ENCODE data around the gene DCBLD2. TPM values are rescaled to one million over a fixed set of nuclear protein-coding genes. Genes with fewer than 3 reads are reported as not detected.

DCBLD2 gene
- total RNA-seq, 1 donor from 2014 or later, result 43.1 TPM

DNA sequence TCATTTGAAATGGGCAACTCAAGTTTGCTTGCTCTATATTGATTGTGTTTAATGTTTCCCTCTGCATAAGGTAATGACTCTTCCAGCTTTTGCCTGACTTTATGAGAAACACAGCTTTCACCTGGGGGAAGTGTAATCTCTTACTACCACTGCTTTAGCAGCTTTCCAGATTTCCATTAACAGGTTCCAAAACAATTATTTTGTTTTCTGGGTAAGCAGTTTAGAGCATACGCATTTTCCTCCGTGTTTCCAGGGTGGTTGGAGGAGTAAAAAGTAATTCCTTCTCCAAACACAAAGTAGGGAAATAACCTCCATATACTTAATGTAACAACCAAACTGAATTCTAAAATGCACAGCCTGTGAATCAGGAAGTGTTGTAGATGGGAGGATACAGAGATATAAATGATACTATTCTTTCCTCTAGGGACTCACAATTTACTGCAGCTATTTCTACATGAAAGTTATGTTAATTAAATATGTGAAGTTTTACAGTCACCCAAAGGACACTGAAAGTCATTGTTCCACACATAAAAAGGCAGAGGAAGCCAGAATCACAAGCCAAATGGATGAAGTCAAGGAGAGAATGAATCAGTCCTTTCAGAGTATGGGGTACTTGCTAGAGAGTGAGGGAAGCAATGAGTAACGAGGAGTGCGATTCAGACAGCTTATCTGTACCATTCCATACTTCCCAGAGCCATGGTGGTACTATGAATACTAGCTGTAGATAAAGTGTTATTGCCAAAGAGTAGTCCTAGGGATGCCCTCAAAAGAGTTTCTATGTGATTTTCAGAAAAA is 121.8 kb downstream of the DCBLD2 start:
- no peak for DNase-seq
- intact Hi-C loops (cut with micrococcal nuclease), result loop anchor here (10.0 kb wide), 1 partner anchor 45 kb away; no protein-coding TSS in a partner anchor
- no peak for ATAC-seq

DNA sequence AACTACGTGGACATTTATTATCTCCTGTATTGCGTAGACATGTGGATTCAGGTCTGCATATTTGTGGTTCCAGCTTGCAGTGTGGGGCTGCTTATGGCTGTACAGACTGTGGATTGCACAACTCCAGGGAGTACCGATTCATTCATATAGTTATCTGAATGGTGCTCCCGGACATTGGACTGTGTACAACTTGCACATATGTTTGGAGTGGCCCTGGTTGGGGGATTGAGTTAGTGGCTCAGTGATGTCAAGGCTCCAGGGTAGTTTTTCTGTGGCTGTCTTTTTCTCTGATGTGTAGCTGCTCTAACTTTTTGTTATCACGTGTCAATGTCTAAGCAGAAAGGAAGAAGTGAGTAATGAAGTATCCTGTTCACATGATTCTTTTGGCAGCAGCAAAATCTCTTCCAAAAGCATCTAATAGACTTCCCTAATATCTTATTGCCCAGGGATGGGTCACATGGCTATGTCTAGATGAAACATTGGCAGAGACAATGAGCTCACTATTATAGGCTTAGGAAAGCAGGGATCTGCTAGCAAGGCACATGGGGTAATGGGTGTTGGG is 122.6 kb downstream of the DCBLD2 start:
- intact Hi-C loops (cut with micrococcal nuclease), result no loop called here
- ATAC-seq (peak; percentile 73), DNase-seq (no peak)

DNA sequence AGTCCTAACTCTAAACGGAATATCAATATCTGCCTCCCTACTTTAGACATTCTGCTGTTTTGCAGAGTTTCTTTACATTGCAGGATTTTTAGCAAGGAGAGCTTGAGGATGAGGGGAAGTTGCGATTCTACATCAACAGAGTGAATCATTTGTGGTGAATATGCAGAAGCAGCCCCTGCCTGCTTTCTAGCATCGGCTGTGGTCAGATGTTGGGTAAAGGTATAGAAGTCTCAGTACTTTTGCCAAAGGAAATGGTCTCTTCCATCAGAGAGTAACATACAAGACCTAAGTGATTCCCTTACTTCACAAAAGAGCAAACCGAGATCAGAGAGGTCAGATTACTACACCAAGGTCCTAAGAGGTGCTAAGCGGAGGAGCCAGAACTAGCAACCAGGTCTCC is 123.1 kb downstream of the DCBLD2 start:
- intact Hi-C loops (cut with micrococcal nuclease), result no loop called here
- peak; percentile 6 for ATAC-seq
- no peak for DNase-seq

DNA sequence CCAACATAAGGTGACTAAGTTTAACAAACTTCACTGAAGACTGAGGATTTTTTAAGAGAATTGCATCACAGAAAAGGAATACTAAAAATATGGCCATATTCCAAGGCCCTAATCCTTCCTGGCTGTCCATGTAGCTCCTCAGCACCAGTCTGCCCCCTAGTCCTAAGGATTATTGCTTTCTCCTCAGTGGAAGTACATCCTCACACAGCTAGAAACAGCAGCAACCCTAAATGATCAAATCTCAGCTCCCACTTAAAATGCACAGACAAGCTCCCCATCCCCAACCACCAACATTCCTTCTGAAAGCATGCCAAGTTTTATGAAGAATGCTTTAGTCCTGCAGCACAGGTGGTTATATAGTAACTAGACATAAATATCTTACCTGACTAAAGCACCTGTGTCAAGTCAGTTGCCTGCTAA is 123.7 kb downstream of the DCBLD2 start:
- intact Hi-C loops (cut with micrococcal nuclease), result no loop called here
- DNase-seq (no peak), ATAC-seq (peak; percentile 46)

DNA sequence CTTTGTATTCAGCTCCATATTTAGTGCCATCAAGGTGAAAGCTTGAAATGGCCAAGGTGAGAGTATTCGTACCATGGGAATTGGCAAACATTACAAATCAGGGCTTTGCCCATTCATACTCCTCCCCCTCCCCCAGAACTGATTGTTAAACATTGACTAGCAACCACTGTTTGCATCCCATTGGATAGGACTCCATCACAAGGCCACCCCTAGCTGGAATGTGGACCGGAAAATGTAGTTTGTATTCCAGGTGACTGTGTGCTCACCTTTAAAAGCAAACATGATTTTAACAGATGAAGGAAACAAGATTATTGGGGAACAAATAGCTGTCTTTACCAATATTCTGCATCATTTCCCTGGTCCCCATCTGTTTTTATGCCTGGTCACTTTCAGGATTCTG is 124.2 kb downstream of the DCBLD2 start:
- ATAC-seq (no peak), DNase-seq (no peak)
- intact Hi-C loops (cut with micrococcal nuclease), result no loop called here

DNA sequence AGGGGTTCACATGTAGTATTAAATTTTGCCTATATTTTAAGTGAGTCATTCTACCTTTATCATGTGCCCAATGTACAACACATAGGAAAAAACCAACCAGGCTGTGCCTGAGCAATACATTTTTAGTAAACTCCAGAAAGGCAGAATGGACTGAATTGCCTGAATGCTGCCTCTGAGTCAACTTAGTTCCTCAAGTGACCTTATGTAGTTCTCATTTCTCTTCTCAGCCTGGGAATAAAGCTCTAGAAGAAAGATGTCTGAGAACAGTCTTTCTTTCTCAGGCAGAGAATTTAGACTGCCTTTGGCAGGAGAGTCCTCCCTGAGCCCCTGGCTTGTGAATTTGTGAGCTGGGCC is 125.4 kb downstream of the DCBLD2 start:
- DNase-seq, result no peak
- intact Hi-C loops (cut with micrococcal nuclease), result no loop called here
- no peak for ATAC-seq

DNA sequence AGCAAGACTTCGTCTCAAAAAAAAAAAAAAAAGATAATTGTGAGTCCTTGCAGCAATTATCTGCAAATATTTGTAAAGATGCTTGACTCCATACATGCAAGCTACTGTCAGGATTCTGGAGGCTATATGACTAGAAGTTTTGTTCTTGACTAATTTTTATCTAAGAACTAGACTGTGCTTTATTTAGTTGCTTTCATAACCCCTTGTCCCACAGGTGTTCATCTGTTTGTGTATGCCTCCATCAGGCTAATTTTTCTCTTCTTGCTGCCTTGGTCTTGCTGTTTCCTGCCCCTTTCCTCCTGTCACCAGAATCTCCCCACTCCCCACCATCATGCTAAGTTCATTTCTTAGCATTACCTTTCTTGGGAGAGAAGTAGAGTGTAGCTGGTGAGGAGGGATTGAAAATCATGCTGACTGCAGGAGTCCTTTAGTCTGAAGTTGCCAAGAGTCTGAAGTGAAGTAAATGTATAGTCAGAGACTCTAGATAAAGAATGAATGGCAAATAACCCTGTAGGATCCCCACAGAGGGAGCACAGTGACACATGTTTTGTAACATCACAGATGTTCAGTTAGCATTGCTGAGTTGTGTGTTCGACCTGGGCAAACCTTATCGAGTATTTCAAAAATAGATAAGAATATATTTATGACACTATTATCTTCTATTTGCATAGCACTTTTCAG is 125.9 kb downstream of the DCBLD2 start:
- DNase-seq (no peak), ATAC-seq (no peak)
- intact Hi-C loops (cut with micrococcal nuclease), result no loop called here

DNA sequence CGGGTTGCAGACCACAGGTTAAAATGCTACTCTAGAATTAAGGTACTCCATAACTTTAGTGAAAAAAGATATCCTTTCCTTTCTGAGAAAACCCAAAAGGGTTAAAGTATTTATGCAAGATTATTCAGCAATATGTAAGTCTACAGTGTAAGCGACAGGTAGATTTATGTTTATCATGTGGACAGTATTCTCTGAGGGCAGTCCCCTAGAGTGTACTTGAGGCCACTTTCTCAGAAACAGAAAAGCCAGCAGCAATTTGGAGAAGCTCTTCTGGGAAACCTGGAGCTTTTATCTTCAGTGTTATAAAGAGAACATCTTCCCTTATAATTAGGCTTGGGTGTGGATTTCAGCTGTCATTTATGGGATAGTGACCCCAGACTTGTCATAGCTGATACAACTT is 129.5 kb downstream of the DCBLD2 start:
- DNase-seq (no peak), ATAC-seq (no peak)
- intact Hi-C loops (cut with micrococcal nuclease), result no loop called here

DNA sequence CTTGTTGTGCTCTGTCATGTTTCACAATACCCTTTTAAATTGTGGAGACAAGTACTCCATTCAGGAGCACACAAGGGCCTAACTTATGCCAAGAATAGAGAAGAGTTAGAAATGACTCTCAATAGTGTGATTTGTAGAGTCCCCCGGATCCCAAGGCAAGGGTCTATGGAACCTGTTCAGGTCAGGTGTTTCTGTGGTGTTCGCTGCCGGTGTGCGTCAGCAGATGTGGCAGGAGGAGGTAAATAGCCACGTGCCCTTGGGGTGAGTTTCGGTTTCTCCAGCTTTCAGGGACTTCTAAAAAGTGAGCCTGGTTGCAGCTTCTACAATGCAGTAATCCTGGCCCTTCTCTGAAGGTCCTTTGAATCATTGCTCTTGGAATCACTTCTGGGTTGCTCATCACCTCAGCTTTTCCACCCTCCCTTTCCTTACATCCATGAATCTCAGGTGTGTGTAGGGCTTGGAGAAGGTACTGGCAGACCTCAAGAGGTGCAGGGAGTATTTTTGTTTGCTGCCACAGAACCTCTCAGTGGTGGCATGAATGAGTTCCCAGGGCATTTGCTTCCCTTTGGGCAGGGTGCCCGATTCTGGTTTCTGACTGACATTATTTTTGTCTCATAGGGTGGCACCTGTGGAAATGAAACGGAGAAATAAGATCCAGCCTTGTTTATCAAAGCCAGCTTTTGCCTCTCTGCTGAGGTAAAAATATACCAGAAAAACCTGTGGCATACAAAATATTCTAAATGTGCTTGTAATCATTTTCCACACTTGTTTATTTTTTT is 131.0 kb downstream of the DCBLD2 start:
- DNase-seq (peak; percentile 72), ATAC-seq (peak; percentile 79)
- intact Hi-C loops (cut with micrococcal nuclease), result no loop called here

DNA sequence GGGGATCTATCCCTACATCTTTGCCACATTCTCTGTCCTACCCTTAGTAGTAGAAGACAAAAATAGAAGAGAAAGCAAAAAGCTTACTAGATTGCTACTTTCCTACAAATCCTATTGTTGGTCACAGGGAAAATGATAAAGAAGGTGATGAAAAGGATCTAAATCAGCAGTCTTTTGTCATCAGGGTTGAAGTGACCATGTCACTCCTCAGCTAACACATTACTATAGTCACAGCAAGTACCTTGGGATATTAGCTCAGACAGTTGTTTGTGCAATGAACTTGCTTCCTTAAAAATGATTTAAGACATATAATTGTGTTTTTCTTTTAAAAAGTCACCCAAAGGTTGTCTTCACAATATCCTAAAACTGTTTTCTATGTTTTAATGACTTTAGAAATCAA is 132.0 kb downstream of the DCBLD2 start:
- intact Hi-C loops (cut with micrococcal nuclease), result no loop called here
- DNase-seq (no peak), ATAC-seq (peak; percentile 55)

DNA sequence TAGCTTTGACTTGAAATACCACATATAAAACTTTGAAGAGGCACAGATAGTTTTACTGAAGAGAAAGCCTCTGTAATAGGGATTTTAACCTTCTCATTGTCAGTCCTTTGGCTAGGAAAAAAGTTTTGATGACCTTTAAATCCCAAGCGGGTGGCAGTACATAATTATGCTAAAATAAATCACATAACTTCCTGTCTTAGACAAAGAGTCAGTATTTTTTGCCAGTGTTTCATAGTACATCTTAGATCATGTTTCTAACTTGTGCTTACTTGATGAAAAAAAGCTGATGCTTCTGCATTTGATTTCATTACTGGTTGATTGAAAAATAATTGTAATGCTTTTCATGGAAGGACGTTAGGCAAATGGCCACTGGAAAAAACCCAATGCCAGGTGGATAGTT is 132.5 kb downstream of the DCBLD2 start:
- DNase-seq, result no peak
- no peak for ATAC-seq
- intact Hi-C loops (cut with micrococcal nuclease), result no loop called here

DNA sequence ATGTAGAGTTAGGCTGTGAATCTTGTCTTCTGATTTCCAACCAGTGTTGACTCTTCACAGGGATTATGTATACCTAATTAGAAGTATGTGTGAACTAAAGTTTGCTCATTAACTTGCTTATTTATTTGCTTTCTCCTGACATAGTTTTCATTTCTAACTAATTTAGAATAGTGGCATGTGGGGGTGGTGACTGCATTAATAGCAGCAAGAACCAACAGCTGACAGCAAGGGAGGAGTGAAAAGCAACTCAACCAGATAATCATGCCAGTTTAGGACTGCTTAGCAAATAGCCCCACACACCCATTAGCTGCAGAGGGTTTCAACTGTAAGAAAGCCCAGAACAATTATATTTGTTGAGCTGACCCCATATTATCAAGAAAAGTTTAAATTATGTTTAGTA is 134.6 kb downstream of the DCBLD2 start:
- intact Hi-C loops (cut with micrococcal nuclease), result no loop called here
- DNase-seq (no peak), ATAC-seq (peak; percentile 28)

DNA sequence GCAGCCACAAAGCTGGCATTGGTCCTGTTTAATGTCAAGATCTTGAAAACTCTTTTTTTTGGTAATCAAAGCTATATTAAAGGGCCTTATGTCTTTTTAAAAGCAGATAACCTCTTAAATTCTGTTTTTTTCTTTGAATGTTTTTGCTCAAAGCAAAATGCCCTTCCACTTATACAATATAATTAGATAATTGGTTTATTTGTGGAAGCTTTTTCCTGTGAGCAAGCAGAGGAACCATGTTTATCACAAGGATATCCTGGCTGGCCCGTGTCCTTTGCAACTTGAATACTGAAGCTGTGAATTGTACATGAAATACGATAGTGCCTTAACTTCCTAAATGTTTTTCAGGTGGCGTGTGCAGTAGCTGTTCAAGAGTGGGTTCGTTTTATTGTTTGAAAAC is 135.8 kb downstream of the DCBLD2 start:
- ATAC-seq (peak; percentile 32), DNase-seq (no peak)
- intact Hi-C loops (cut with micrococcal nuclease), result no loop called here

DNA sequence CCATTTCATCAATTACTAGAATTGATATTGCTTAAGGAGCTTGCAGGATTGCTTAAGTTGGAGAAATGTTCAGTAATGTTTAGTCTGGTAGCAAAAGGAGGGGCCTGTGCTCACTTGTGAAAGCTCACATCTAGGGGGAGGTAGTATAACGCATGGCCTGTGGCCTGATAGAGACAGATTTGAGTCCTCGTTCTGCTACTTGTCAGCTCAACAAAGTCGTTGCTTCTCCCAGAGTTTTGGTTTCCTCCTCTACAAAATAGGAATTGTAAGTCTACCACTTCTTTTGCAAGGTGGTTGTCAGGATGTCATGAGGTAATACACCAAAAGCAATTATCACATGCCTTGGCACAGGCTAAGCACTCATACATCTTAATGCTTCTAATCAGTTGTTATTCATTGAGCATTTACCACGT is 137.0 kb downstream of the DCBLD2 start:
- DNase-seq (no peak), ATAC-seq (peak; percentile 25)
- intact Hi-C loops (cut with micrococcal nuclease), result no loop called here

DNA sequence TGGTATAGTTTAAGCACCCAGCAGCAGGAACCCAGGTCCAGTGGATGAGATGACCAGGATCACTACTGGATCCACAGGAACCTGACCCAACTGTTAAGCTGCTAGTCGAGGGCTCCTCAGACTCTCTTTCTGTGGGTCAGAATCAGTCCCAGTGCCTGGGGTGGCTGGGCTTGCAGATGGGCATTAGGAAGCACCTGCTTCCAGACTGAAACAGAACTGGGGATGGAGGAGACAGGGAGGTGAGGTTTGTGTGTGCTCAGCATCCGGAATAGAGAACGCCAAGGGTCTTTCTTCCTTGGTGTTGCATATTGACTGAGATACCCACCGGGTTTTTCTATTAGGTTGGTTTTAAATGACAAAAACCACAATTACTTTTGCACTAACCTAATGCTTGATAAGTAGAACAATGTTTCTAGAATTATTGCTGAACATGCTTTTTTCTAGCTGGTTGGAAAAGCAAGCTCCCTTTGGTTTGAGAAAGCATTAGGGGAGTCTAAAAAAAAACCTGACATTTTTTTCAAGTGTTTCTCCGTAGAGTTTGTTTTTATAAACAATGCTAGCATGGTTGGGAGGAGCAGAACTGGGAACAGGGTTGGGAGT is 137.6 kb downstream of the DCBLD2 start:
- ATAC-seq (peak; percentile 5), DNase-seq (no peak)
- intact Hi-C loops (cut with micrococcal nuclease), result no loop called here

DNA sequence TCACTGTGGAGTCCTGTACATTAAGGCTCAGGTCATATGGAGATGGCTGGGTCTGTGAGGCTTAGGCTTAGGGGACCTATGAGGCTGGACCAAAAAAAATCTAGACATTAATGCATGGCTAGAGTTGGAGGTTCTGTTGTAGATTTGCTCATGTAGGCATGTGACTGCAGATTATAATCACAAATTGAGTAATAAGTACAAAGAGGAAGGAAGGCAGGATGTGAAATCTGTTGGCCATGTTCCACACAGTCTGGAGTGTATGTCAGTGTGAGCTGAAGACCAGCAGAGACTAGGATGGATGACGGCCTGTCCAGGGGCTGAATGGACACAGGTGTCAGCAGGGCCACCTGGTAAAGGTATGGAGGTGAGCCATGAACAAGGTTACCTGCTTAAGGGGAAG is 138.4 kb downstream of the DCBLD2 start, which contains the start of gene ST3GAL6:
ST3GAL6 (plus strand) TSS at position 265 of the 400 bp plus-strand sequence. CDS start 5,101 bp downstream, outside the sequence.
- ATAC-seq (peak; percentile 58), DNase-seq (no peak)
- intact Hi-C loops (cut with micrococcal nuclease), result no loop called here

DNA sequence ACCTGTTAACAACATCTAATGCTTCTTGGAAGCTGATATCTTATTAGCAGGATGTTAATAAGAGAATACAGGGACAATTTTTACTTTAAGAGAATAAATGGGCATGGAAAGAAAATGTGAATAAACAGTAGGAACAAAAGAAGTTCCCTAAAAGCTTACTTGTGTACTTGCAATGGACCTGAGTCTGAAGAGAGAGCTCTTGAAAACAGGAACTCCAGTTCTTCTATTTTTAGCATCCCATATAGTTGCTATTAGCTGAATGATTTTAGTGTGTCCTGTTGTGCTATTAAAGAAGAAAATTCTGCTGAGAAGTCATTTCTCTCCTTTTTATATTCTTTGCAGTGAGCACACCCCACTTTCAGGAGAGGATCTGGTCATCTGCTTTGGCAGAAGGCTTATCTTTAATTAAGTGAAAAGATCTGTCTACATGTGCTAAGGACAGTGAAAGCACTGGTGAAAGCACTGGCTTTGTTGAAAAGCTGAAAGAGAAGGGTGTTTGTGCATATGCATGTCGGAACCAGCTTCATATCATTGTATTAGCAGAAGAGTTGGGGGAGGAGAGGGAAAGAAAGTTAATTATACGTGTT is 139.8 kb downstream of the DCBLD2 start:
- no peak for DNase-seq
- intact Hi-C loops (cut with micrococcal nuclease), result no loop called here
- ATAC-seq, result peak; percentile 42

DNA sequence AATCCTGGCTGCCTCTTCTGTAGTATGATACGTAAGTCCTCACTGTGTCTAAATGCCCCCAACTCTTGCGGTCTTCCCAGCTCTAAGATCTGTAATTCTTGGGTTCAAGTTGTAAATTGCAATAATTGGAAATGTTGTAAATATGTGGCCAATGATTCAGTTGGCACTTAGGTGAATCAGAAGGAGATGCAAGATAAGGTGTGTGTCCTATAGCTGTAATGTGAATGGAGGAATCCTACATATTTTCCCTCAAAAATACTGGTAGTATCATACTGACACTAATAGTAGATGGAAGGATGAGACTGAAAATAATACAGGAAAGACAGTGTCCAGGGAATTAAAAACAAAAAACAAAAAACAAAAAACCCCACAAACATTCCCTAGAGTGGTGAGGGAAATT is 141.9 kb downstream of the DCBLD2 start:
- no peak for ATAC-seq
- intact Hi-C loops (cut with micrococcal nuclease), result no loop called here
- DNase-seq, result no peak

DNA sequence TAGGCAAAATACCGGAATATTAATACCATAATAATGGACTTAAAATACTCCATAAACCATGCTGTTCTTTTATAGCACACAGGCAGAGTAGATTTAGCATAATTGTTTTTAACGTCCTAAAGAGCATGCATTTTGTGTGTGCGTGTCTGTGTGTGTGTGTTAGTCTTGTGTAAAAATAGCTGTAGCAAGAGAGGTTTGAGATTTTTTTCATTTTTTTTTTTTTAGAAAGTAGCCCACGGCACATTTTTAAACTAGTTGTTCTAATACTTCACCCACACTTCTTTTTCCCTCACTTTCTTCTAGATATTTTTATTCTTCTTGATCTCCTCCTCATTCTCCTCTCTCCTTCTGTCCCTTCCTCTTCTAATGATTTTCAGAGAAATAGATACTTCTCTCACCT is 145.9 kb downstream of the DCBLD2 start:
- intact Hi-C loops (cut with micrococcal nuclease), result no loop called here
- no peak for DNase-seq
- no peak for ATAC-seq
